B cell (primary cell): ENCODE results near the gene CBLIF. TPM values are rescaled to one million over a fixed set of nuclear protein-coding genes. Genes with fewer than 3 reads are reported as not detected.

Experiments used
- ATAC-seq: fragments of 200-7000 bp; cut with Tn5 transposase; one replicate; pipeline ENCODE4 v1.10.0; 2021; ENCODE audit warnings: low read depth, mild to moderate bottlenecking, moderate number of reproducible peaks, moderate library complexity
- CTCF ChIA-PET: fragments of 350-600 bp; sonication (Branson Sonifier 250); formaldehyde crosslinking; loops from one replicate; lab custom pipeline; 2021; ENCODE audit warnings: antibody characterized with exemption, inconsistent platforms; lab: Charles Lee
- POLR2A ChIA-PET: fragments of 350-600 bp; sonication (Branson Sonifier 250); formaldehyde crosslinking; loops from one replicate; lab custom pipeline; 2021; ENCODE audit warnings: antibody characterized with exemption; lab: Charles Lee
- DNase-seq: peaks from one replicate; pipeline ENCODE4 v3.0.0; 2013
- H2AFZ ChIP-seq: 2 replicates; pipeline ENCODE4 v1.6.1; 2012; ENCODE audit warnings: mild to moderate bottlenecking, low read depth, low read length; ENCODE audit not compliant: insufficient read depth, poor library complexity, severe bottlenecking
- H3K27ac ChIP-seq, 2 donors: 1 replicate in 1 of 2; 2 replicates in 1 of 2; pipeline ENCODE4 v1.5.1; 2012 to 2013; ENCODE audit warnings: low read length in 2 of 2, mild to moderate bottlenecking in 2 of 2, moderate library complexity in 1 of 2
- H3K27me3 ChIP-seq, 4 experiments: fragments of 200-600 bp in 1 of 4; sonication (generic) in 1 of 4; replicated peaks in 1 of 4; 1 replicate in 2 of 4; 2 replicates in 2 of 4; pipeline versions ENCODE4 v1.6.1 to v1.7.0; 2013 to 2016; ENCODE audit warnings: low read length in 3 of 4, mild to moderate bottlenecking in 2 of 4, mixed read lengths in 1 of 4, moderate library complexity in 1 of 4; ENCODE audit not compliant: insufficient read depth in 4 of 4, control insufficient read depth in 3 of 4; ENCODE audit errors: control extremely low read depth in 1 of 4
- H3K36me3 ChIP-seq, 2 experiments: replicated peaks in 1 of 2; 1 replicate in 1 of 2; 2 replicates in 1 of 2; pipeline versions ENCODE4 v1.6.1 to v1.7.1; 2013; ENCODE audit warnings: low read length in 1 of 2; ENCODE audit not compliant: insufficient read depth in 2 of 2, control insufficient read depth in 1 of 2; ENCODE audit errors: control extremely low read depth in 1 of 2, extremely low read depth in 1 of 2
- H3K4me1 ChIP-seq, 2 donors: fragments of 200-600 bp in 1 of 2; sonication (generic) in 1 of 2; 1 replicate in 1 of 2; 2 replicates in 1 of 2; pipeline versions ENCODE4 v1.5.1 to v1.6.1; 2013 to 2017; ENCODE audit warnings: low read length in 2 of 2; ENCODE audit not compliant: control insufficient read depth in 2 of 2, insufficient read depth in 2 of 2
- H3K4me2 ChIP-seq: replicated peaks from 2 replicates; pipeline ENCODE3; 2012; ENCODE audit warnings: mild to moderate bottlenecking, low read depth, low read length; ENCODE audit not compliant: poor library complexity, severe bottlenecking
- H3K4me3 ChIP-seq, 5 experiments: fragments of 200-600 bp in 1 of 5; sonication (generic) in 1 of 5; 1 replicate in 3 of 5; 2 replicates in 2 of 5; pipeline versions ENCODE4 v1.5.1 to v1.7.0; 2011 to 2016; ENCODE audit warnings: low read length in 4 of 5, mild to moderate bottlenecking in 4 of 5, low read depth in 2 of 5, control low read depth in 1 of 5, moderate library complexity in 1 of 5; ENCODE audit not compliant: insufficient read depth in 1 of 5; ENCODE audit errors: control extremely low read depth in 1 of 5, extremely low read depth in 1 of 5
- H3K79me2 ChIP-seq: fragments of 200-600 bp; sonication (generic); one replicate; pipeline ENCODE4 v1.6.0; 2016; ENCODE audit warnings: low read length; ENCODE audit not compliant: control insufficient read depth, insufficient read depth
- H3K9ac ChIP-seq: fragments of 200-600 bp; sonication (generic); 2 replicates; pipeline ENCODE4 v1.6.1; 2017; ENCODE audit warnings: mild to moderate bottlenecking, low read length, moderate library complexity
- H3K9me3 ChIP-seq, 3 donors: one replicate each; pipeline versions ENCODE4 v1.6.1 to v1.7.1; 2013; ENCODE audit warnings: low read length in 2 of 3; ENCODE audit not compliant: control insufficient read depth in 2 of 3, insufficient read depth in 1 of 3; ENCODE audit errors: control extremely low read depth in 1 of 3
- H4K20me1 ChIP-seq: 2 replicates; pipeline ENCODE4 v1.6.0; 2012; ENCODE audit warnings: mild to moderate bottlenecking, low read length; ENCODE audit not compliant: insufficient read depth, control insufficient read depth, poor library complexity, severe bottlenecking
- H3K27ac Mint-ChIP-seq: one replicate; pipeline ENCODE4 v1.8.0; 2021; ENCODE audit warnings: mixed read lengths
- H3K27me3 Mint-ChIP-seq: one replicate; pipeline ENCODE4 v1.8.0; 2021; ENCODE audit warnings: mixed read lengths
- H3K4me1 Mint-ChIP-seq: one replicate; pipeline ENCODE4 v1.8.0; 2021; ENCODE audit warnings: mixed read lengths
- H3K4me3 Mint-ChIP-seq: one replicate; pipeline ENCODE4 v1.8.0; 2021; ENCODE audit warnings: mixed read lengths
- H3K9me3 Mint-ChIP-seq: one replicate; pipeline ENCODE4 v1.8.0; 2022; ENCODE audit warnings: mixed read lengths; ENCODE audit not compliant: insufficient read depth
- CTCF ChIP-seq: fragments of 200-600 bp; IDR thresholded peaks from one replicate; pipeline ENCODE4 v1.8.0; 2022; ENCODE audit warnings: antibody characterized with exemption, mild to moderate bottlenecking
- EZH2 ChIP-seq: IDR thresholded peaks from 2 replicates; pipeline ENCODE4 v1.6.1; 2012; ENCODE audit warnings: borderline replicate concordance, low read depth, mild to moderate bottlenecking, moderate library complexity, low read length; ENCODE audit not compliant: insufficient read depth, poor library complexity, severe bottlenecking
- WGBS: methylation state at CpG from one replicate; pipeline ENCODE4 v1.1.5; 2013; ENCODE audit warnings: missing lambda C conversion rate; ENCODE audit not compliant: insufficient coverage; 5-methylcytosine and 5-hydroxymethylcytosine counted together
- intact Hi-C: fragments of 100-400 bp; cut with micrococcal nuclease; formaldehyde crosslinking; loops from one replicate; pipeline ENCODE4 v1.10.0; 2022
- polyA plus RNA-seq: library from polyadenylated mRNA; depleted of rRNA; stranded (reverse); fragments of >200 nt; gene quantifications from 2 replicates; pipeline ENCODE4 v1.2.3, GENCODE V29; 2012
- total RNA-seq, 2 donors: library from RNA; stranded (reverse); fragments of 120-200 nt in 1 of 2; gene quantifications; 1 replicate in 1 of 2; 2 replicates in 1 of 2; pipeline versions ENCODE4 v1.2.3 to v1.2.4, GENCODE V29; 2013 to 2022

Gene CBLIF
- total and polyA plus RNA-seq, 2 donors (not counting 1 experiment from before 2014, with no cell fraction given), result not detected

- no peak for ATAC-seq
- no peak for DNase-seq
Observed at GRCh38 chr11:59783632-59784090, 61.6 kb downstream of the CBLIF start.

DNA sequence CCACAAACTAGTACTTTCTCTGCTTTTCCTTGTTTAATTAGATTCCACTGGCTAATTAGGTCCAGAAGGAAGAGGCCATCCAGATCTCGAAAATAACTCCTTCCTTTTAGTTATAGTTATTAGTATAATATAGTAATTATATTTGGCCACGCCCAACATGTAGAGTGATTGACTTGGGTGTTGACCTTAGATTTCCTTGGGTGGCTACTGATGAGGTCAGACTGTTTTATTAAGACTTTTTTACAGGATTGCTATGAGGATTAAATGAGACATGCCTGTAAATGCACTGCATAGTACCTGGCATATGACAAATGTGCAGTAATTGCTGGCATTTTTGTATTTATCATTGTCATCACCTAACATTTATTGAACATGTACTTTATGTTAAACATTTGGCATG, 63.2 kb downstream of the CBLIF start:
- H3K27me3 ChIP-seq, result no peaks in the 10 kb centered on the region
- H3K9ac ChIP-seq, result no peak overlapping the region
- Mint-ChIP-seq H3K4me3 (no peak overlapping the region), H3K4me1 (peaks cover 3% of the 10 kb centered on the region), H3K27me3 (no peaks in the 10 kb centered on the region), H3K27ac (no peak overlapping the region), H3K9me3 (no peaks in the 10 kb centered on the region)
- ChIA-PET CTCF (no interaction called here), POLR2A (no interaction called here)
- H3K4me3 ChIP-seq, result no peak overlapping the region
- H3K4me2 ChIP-seq, result no peak overlapping the region
- H2AFZ ChIP-seq, result no peak overlapping the region
- H3K27ac ChIP-seq, result no peak overlapping the region
- peaks cover 0 to 3% of the 10 kb centered on the region in 2 experiments for H3K36me3 ChIP-seq
- no peak for DNase-seq
- H3K4me1 ChIP-seq, result no peaks in the 10 kb centered on the region
- intact Hi-C loops, result no loop called here
- H3K9me3 ChIP-seq, result no peaks in the 10 kb centered on the region
- no CpG with 5 or more reads among the region's 2 CpGs for WGBS
- H4K20me1 ChIP-seq, result no peaks in the 10 kb centered on the region
- ATAC-seq, result no peak
- no peaks in the 10 kb centered on the region for H3K79me2 ChIP-seq
- TF ChIP-seq CTCF (no peak), EZH2 (no peak)

More at GRCh38 chr11:59783632-59784090, 61.6 kb downstream of the CBLIF start:
- H3K4me1 Mint-ChIP-seq, result peaks cover 3% of the 10 kb centered on the region
- no peak for TF ChIP-seq EZH2
- TF ChIP-seq CTCF, result no peak
- no peak overlapping the region for H3K4me3 ChIP-seq
- intact Hi-C loops, result no loop called here
- POLR2A ChIA-PET, result no interaction called here
- H2AFZ ChIP-seq, result no peak overlapping the region
- H3K27me3 Mint-ChIP-seq, result no peaks in the 10 kb centered on the region
- H3K4me2 ChIP-seq, result no peak overlapping the region
- H3K27ac ChIP-seq, result no peak overlapping the region
- H4K20me1 ChIP-seq, result no peaks in the 10 kb centered on the region
- no peaks in the 10 kb centered on the region for H3K27me3 ChIP-seq
- CTCF ChIA-PET, result interaction anchor here (1.8 kb wide), 1 partner anchor 18 kb away, joined by 8 read pairs; no protein-coding TSS in a partner anchor
- H3K9me3 ChIP-seq, result no peaks in the 10 kb centered on the region
- H3K79me2 ChIP-seq, result no peaks in the 10 kb centered on the region
- no peak overlapping the region for H3K27ac Mint-ChIP-seq
- no peaks in the 10 kb centered on the region for H3K9me3 Mint-ChIP-seq
- WGBS, result 82% methylated on average over 4 of the region's 4 CpGs
- H3K36me3 ChIP-seq, result peaks cover 0 to 3% of the 10 kb centered on the region in 2 experiments
- no peak overlapping the region for H3K4me3 Mint-ChIP-seq
- no peaks in the 10 kb centered on the region for H3K4me1 ChIP-seq
- no peak overlapping the region for H3K9ac ChIP-seq
